GM12878 (cell line): ENCODE measurements around the gene JAGN1.

Source experiments
- ELK1 ChIP-seq: IDR thresholded peaks from 2 replicates; pipeline ENCODE4 v1.6.1; 2012; ENCODE audit warnings: low read depth, low read length, improper control_type of control experiment
- JUND ChIP-seq: IDR thresholded peaks from 2 replicates; pipeline ENCODE4 v1.6.1; 2012; ENCODE audit warnings: low read depth, mild to moderate bottlenecking, low read length, improper control_type of control experiment, moderate library complexity
- TBL1XR1 ChIP-seq: IDR thresholded peaks from 2 replicates; pipeline ENCODE4 v1.6.1; 2012; ENCODE audit warnings: low read depth, low read length, improper control_type of control experiment

- TF ChIP-seq TBL1XR1 (no peak), JUND (no peak), ELK1 (no peak)
These were observed 24.3 kb downstream of the JAGN1 start for GRCh38 chr3:9914559-9915253.
